NCI-H510A (cell line): Measurements from ENCODE around the gene KCNJ14.

Experiments
- DNase-seq: peaks from one replicate; lab custom pipeline; 2025; lab: John Stamatoyannopoulos, UW

KCNJ14 gene

DNA sequence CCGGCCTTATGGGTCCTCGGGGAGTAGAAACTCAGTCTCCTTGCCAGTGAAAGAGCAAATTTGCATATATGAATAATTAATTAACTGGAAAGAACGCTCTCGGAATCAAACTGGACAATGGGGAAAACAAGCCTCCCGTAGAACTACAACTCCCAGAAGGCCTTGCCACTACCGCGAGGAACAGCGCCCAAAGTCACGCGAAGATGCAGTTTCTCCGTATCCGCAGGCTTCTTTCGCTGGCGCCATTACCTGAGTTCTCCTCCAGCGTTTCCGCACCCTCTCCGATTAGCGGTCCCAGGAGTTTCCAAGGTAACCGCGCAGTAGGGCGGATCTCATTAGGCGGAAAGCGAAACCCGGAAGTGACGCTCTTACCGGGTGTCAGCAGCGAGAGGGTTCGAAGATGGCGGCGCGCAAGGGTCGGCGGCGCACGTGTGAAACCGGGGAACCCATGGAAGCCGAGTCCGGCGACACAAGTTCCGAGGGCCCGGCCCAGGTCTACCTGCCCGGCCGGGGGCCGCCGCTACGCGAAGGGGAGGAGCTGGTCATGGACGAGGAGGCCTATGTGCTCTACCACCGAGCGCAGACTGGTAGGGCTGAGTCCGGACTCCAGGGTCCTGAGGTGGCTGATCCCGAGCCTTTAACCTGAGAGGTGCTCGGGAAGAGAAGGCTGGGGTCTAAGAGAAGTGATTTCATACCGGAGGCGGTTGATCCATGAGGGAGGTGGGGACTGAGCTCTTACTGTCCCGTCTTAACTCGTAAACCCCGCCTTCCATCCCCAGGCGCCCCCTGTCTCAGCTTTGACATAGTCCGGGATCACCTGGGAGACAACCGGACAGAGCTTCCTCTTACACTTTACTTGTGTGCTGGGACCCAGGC lies 9.5 kb upstream of the KCNJ14 start, which contains the start of gene GRWD1:
Gene GRWD1 (plus strand): TSS at position 378 of the 876 bp plus-strand sequence. CDS start 23 bp downstream, at position 401.
- DNase-seq: peak; percentile 94

DNA sequence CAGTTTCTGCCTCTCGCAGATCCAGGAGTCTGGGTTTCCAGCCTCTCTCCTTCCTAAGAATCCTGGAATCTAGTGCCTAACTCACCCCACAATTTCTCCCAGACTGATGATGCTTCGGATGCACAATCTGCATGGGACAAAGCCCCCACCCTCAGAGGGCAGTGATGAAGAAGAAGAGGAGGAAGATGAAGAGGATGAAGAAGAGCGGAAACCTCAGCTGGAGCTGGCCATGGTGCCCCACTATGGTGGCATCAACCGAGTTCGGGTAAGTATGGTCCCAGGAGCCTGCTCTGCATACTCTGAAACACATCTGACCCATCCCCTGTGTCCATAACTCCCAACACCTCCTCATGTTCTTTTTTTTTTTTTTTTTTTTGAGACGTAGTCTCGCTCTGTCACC lies 8.8 kb upstream of the KCNJ14 start:
- DNase-seq: no peak

DNA sequence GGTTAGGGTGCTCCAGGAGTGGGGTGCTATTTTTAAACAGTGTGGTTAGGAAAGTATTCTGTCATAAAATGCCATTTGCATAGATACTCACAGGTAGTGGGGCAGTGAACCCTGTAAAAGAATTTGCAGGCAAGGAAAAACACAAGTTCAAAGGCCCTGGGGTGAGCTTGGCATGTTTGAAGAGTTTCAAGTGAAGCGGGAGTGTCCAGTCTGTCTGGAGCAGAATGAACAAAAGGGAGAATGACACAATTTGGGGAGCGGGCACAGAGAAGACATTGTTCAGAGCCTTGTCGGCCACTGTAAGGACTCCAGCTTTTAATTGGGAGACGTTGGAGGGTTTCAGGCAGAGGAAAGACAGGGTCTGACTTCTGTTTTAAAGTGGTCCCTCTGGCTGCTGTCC lies 6.8 kb upstream of the KCNJ14 start:
- DNase-seq: no peak

DNA sequence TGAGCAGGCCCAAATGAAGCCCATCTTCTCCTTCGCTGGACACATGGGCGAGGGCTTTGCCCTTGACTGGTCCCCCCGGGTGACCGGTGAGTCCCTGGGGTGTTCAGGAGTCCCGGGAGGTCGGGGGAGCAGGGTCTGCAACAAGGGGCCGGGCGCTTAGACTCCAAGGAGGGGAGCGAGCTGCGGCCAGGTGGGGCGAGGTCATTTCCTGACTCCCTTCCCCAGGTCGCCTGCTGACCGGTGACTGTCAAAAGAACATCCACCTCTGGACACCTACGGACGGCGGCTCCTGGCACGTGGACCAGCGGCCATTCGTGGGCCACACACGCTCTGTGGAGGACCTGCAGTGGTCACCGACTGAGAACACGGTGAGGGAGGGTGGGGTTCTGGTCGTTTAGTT lies 4.9 kb upstream of the KCNJ14 start:
- no peak for DNase-seq

DNA sequence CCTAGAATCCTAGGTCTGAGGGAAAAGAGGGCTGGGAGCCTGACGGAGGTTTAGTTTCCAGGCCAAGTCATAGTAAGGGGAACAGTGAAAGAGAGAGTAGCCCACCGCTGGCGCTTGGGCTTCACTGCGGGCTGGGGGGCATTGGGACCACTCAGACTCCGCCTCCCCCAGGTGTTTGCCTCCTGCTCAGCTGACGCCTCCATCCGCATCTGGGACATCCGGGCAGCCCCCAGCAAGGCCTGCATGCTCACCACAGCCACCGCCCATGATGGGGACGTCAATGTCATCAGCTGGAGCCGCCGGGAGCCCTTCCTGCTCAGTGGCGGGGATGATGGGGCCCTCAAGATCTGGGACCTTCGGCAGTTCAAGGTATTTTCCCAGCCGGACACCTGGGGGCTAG lies 4.5 kb upstream of the KCNJ14 start:
- DNase-seq: no peak

DNA sequence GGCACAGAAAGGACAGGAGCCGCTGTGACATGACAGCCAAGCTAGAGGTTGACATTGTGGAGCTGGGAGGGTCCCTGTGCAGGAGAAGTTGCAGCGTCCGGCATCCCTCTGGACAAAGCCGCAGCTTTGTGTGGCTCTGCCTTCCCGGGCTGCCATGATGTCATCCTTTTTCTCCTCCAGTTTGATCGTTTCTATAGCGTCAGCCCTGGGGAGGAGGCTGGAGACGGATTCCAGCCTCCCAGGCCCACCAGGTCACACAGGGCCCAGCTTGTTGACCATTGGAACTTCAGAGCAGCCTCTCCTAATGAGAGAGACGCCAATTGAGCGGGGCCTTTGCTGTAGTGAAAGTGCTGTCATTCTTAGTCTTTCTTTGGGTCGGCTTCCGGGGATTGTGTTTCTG lies 3.8 kb upstream of the KCNJ14 start:
- DNase-seq: no peak

DNA sequence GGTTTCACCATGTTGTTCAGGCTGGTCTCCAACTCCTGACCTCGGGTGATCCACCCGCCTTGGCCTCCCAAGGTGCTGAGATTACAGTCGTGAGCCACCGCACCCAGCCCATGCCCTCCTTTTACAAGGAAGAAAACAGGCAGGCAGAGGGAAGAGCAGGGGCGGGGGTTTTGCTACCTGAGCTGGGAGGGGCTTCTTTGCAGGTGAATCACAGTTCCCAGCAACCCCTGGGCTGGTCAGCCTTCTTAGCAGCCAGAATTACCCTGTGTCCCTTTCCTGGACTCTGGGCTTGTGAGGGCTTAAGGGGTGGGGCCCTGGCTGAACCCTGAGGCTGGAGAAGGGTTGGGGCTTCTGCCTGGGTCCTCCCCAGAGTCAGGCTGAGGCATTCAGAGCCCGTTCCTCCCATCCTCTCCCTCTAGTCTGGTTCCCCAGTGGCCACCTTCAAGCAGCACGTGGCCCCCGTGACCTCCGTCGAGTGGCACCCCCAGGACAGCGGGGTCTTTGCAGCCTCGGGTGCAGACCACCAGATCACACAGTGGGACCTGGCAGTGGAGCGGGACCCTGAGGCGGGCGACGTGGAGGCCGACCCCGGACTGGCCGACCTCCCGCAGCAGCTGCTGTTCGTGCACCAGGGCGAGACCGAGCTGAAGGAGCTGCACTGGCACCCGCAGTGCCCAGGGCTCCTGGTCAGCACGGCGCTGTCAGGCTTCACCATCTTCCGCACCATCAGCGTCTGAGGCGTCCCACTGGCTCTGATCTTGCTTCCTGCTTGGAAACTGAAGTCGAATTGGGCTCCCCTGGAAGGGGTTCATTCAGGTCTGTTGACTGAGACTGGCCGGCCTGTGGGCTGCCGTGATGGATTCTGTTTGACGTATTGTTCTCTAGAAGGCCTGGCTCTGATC lies 2.8 kb upstream of the KCNJ14 start:
- DNase-seq: no peak

DNA sequence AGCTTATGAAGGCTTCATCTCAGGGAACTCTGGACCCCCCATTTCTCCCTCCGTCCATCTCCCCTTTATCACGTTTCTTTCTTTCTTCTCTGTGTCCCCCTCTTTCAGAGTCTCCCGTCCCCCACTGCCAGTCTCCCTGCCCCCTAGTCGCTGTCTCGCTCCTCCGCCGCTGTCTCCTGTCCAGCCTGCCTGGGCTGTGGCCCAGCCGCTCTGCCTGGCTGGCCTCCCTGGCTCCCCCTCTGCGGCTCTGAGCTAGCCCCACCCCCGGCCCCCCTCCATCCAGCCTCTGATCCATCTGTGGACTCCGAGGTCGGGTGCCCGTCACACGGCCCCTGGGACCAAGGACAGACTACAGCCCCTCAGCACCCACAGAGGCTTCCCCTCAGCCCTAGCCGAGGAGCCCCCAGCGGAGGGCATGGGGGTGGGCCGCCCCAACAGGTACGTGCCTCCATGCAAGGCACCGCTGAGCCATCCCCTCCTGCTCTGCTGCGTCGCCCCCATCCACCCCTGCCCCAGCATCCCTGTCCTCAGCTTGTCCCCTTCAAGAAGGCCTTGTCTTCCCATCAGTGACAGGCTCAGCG lies 1.1 kb upstream of the KCNJ14 start:
- DNase-seq: no peak

DNA sequence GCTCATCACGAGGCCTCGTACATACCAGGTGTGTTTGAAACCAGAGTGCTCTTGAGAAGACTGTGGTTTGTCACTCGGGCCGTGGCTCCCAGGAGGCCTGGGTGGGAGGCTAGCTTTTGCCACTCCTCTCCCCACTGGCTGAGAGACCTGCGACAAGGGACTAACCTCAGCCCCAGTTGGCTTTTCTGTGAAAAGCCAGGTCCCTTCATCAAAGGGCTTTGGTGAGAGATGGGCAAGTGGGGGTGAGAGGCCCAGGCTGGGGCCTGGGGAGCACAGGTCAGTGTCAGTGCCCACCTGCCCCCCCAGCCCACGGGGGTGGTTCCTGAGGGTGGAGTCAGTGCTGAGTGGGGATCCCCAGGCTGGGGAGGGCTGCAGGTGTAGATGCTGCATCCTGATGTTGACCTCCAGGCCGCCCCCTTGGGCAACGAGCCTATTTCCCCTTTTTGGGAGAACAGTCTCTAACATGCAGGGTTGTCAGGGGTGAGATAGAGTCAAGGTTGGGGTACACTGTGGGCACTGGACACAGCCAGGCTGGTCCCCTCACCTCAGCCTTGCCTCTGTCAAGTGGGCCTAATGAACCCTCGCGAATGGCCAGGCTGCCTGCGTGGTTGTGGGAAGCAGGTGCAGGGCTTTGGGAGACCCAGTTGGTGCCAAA lies 661 bp downstream of the KCNJ14 start:
- no peak for DNase-seq

DNA sequence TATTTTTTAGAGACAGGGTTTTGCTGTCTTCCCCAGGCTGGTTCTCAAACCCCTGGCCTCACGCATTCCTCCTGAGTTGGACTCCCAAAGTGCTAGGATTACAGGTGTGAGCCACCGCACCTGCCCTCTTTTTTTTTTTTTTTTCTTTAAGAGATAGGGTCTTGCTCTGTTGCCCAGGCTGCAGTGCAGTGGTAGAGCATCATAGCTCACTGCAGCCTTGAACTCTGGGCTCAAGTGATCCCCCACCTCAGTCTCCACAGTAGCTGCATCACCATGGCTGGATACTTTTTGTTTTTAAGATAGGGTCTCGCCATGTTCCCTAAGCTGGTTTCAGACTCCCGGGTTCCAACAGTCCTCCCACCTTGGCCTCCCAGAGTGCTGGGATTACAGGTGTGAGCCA lies 1.5 kb downstream of the KCNJ14 start:
- no peak for DNase-seq

DNA sequence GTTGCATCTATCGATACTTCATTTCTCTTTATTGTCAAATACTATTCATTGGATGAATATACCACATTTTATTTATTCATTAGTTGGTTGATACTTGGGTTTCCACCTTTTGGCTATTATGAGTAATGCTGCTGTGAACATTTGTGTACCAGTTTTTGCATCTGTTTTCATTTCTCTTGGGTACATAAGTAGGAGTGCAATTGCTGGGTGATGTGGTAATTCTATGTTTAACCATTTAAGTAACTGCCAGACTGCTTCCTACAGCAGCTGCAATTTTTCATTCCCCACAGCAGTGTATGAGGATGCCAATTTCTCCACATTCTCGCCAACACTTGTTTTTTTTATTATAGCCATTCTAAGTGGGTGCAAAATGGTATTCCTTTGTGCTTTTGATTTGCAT lies 2.6 kb downstream of the KCNJ14 start:
- no peak for DNase-seq

DNA sequence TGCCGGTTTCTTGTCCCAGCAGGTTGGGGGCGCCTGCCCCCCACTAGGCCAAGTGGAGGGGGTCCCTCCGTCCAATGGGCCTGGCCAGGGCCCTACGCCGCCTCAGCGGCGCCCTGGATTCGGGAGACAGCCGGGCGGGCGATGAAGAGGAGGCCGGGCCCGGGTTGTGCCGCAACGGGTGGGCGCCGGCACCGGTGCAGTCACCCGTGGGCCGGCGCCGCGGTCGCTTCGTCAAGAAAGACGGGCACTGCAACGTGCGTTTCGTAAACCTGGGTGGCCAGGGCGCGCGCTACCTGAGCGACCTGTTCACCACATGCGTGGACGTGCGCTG lies 6.2 kb downstream of the KCNJ14 start:
- no peak for DNase-seq

DNA sequence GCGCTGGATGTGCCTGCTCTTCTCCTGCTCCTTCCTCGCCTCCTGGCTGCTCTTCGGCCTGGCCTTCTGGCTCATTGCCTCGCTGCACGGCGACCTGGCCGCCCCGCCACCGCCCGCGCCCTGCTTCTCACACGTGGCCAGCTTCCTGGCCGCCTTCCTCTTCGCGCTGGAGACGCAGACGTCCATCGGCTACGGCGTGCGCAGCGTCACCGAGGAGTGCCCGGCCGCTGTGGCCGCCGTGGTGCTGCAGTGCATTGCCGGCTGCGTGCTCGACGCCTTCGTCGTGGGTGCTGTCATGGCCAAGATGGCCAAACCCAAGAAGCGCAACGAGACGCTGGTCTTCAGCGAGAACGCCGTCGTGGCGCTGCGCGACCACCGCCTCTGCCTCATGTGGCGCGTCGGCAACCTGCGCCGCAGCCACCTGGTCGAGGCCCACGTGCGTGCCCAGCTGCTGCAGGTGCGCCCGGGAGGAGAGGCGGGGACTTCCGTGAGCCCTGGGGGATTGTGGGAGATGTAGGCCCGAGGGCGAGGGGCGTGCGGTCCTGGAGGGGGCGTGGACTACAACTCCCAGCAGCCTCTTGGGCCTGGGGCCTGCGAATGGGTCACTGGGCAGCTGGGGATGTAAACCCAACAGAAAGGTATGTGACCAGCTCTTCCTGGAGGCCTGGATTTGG lies 6.7 kb downstream of the KCNJ14 start:
- no peak for DNase-seq

DNA sequence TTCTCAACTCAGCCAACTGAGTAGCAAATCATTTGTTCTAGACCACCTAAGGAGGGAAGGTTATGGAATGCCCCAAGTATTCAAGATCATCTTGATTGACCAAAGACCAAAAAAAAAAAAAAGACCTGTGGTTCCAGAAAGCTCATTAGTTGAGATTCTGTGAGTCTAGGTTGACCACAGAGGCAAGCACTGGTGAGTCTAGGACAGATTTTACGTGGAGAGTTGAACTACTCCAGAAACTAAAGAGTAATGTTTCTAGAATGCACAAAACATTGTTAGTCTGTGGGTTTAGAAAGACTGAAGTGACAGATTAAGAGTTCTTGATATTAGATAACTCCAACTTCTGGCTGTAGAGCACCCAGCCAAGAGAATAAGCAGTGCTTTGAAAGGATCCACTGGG lies 9.8 kb downstream of the KCNJ14 start:
- DNase-seq: no peak

DNA sequence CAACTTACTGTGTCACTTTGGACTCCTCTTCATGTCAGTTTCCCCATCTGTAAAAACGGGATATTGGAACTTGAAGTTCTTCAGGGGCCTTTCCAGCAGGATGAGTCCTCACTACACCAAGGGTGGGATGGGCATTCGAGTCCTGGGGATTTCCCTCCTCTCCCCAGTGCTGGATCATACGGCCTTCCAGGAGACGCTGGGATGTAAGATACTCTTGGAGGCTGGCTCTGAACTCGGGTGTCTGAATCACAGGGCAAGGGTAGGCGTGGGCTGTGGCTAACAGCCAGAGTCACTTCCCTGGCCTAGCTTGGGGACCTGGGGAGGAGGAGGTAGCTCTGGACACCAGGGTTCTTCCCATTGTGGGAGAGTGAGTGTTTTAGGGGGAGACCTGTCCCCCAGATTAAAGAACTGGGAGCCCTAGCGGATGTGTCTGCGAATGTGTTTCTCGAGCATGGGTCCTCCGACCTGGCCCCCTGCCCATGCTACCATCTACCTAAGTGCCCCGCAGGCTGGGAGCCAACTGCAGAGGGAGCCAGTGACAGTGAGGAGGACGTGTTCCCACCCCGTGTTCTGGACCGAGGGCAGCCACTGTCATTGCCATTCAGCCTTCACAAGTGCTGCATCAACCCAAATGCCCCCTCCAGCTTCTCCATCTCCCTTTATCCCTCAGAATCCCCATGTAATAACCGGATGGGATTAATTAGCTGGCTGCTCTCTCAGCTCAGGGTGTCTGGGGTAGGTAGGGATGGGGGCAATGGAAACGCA lies 11.4 kb downstream of the KCNJ14 start:
- no peak for DNase-seq

DNA sequence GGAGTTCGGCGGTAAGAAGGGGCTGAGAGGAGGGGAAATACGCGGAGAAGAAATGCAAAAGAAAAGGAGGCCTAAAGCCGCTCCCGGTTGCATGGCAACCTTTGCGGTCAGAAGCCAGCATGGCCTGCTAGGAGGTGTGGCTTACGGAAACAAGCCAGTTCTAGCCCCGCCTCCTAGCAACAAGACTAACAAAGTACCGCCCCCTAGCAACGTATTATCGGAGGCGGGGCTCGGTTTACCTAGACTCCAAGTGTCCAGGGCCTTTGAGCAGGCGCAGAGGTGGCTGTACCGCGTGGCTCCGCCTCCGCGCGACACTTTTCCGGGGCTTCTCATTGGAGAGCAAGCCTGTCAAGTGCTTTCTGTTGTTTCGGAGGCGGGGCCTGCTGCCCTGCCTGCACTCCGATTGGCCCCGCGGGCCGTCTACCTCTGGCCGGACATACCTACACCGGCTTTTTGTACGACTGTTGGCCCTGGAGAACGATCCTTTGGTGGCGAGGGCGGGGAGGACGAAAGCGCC lies 13.5 kb downstream of the KCNJ14 start:
- peak; percentile 98 for DNase-seq

DNA sequence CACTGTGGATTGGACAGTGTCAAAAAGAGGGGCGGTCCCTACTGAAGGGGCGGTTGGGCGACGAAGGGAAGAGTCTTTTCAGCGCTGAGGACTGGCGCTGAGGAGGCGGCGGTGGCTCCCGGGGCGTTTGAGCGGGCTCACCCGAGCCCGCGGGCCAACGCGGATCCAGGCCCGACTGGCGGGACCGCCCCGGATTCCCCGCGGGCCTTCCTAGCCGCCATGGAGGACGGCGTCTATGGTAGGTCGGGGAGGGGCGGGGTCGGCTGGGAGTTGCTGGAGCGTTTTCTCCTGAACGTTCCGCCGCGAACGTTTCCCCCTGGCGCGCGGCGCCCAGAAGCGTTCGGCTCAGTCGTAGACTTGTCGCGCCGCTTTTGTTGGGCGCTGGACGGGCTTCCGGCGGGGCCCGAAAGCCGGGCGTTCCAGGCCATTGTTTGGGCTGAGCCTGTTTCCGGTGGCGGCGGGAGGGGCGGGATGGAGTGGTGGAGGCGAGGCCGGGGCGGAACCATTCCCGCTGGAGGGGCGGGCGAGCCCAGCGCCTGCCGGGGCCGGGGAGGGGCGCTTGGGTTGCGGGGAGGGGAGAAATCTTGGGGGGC lies 14.0 kb downstream of the KCNJ14 start, which contains the start of gene CYTH2:
Gene CYTH2 (plus strand): TSS at position 81 of the 593 bp plus-strand sequence. CDS start 139 bp downstream, at position 220.
- DNase-seq: peak; percentile 77

DNA sequence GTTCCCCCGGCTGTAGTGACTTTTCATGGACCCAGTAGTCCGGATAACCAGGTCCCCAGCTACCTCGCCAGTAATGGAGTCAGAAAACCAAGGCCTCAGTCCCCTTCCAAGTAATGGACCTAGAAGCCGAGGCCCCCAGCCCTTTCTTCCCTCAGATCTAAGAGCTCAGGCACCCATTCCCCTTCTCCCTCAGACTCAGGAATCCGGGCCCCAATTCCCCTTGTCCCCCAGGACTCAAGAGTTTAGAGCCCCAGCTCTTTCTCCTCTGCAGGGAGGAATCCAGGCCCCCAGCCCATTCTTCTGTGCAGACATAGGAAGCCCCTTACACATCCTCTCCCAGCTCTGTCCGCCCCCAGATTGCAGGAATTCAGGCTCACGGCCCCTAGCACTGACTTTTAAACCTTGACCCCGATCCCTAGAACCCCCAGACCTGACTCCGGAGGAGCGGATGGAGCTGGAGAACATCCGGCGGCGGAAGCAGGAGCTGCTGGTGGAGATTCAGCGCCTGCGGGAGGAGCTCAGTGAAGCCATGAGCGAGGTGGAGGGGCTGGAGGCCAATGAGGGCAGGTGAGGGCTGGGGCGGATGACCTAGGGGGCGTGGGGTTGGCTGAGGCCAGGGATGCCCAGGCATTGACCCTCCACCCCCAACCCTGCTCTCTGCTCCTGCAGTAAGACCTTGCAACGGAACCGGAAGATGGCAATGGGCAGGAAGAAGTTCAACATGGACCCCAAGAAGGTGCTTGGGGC lies 14.7 kb downstream of the KCNJ14 start:
- DNase-seq: no peak

DNA sequence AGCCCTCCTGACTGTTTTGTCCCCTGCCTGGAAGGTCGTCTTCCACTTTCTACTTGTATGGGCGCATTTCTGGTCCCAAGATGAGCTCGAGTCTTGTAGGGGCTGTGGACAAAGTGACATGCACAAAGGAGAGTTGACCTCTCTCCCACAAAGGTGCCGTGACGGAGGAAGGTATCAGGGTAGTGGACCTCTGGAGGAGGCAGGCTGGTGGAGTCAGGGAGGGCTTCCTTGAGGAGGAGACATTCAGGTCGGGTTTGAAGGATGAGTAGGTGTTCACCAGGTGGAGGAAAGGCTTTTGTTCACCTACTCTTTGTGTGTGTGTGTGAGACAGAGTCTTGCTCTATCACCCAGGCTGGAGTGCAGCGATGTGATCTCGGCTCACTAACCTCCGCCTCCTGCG lies 15.5 kb downstream of the KCNJ14 start:
- DNase-seq: no peak
